HCT116 (cell line): ENCODE measurements around the gene TENM4. TPM values are rescaled to one million over a fixed set of nuclear protein-coding genes. Genes with fewer than 3 reads are reported as not detected.

Source experiments
- ATAC-seq: fragments of 200-7000 bp; cut with Tn5 transposase; 2 replicates; pipeline ENCODE4 v1.9.1; 2020; ENCODE audit warnings: mild to moderate bottlenecking, moderate library complexity
- BruUV-seq: library from RNA; stranded (reverse); fragments of 400-500 nt; replicated peaks from 2 replicates; lab custom pipeline; 2021; lab: Mats Ljungman, UMichigan
- CTCF ChIA-PET: fragments of 300-600 bp; sonication (Branson Sonifier 250); formaldehyde crosslinking; loops from one replicate; lab custom pipeline; 2021; ENCODE audit warnings: antibody characterized with exemption; lab: Charles Lee
- POLR2A ChIA-PET: fragments of 300-600, 350-600 bp; sonication (Branson Sonifier 250); formaldehyde crosslinking; loops from one replicate; lab custom pipeline; 2021; ENCODE audit warnings: antibody characterized with exemption; lab: Charles Lee
- RAD21 ChIA-PET, 2 experiments: fragments of 300-600 bp; sonication (Branson Sonifier 250); formaldehyde crosslinking; loops; one replicate each; lab custom pipeline; 2023; ENCODE audit warnings: low total read pairs in 2 of 2; ENCODE audit not compliant: uncharacterized antibody in 2 of 2, unreplicated experiment in 2 of 2, low non-redundant PET in 1 of 2; lab: Charles Lee
- DNase-seq: peaks from one replicate; pipeline ENCODE4 v3.0.0-alpha.2; 2010; ENCODE audit warnings: low read depth, low spot score
- H2AFZ ChIP-seq: fragments of 200-600 bp; shearing (Covaris generic), sonication (generic); 2 replicates; pipeline ENCODE4 v1.6.1; 2017; ENCODE audit warnings: low read depth, mixed run types, mixed read lengths, antibody characterized with exemption, low read length; ENCODE audit not compliant: poor library complexity, severe bottlenecking
- H3K27ac ChIP-seq: 2 replicates; pipeline ENCODE4 v1.5.1; 2012; ENCODE audit warnings: low read depth, low read length
- H3K27me3 ChIP-seq: fragments of 200-600 bp; sonication (generic); 2 replicates; pipeline ENCODE4 v1.6.1; 2016; ENCODE audit warnings: mixed run types, low read length, mixed read lengths; ENCODE audit not compliant: insufficient read depth
- H3K36me3 ChIP-seq, 2 experiments: fragments of 200-500 bp in 1 of 2; fragments of 200-600 bp in 1 of 2; sonication (Bioruptor generic) in 1 of 2; sonication (generic) in 1 of 2; 2 replicates each; pipeline versions ENCODE4 v1.5.1 to v1.6.1; 2014 to 2016; ENCODE audit warnings: low read length in 2 of 2, inconsistent platforms in 1 of 2, mixed read lengths in 1 of 2, mixed run types in 1 of 2; ENCODE audit not compliant: insufficient read depth in 2 of 2, control insufficient read depth in 1 of 2
- H3K4me1 ChIP-seq, 2 experiments: fragments of 200-600 bp in 1 of 2; sonication (generic) in 1 of 2; 2 replicates each; pipeline versions ENCODE4 v1.5.1 to v1.6.1; 2012 to 2017; ENCODE audit warnings: low read length in 2 of 2, inconsistent platforms in 1 of 2, mild to moderate bottlenecking in 1 of 2, mixed read lengths in 1 of 2, mixed run types in 1 of 2, moderate library complexity in 1 of 2; ENCODE audit not compliant: insufficient read depth in 2 of 2, control insufficient read depth in 1 of 2
- H3K4me2 ChIP-seq: fragments of 200-600 bp; sonication (generic); 2 replicates; pipeline ENCODE4 v1.6.1; 2017; ENCODE audit warnings: mixed run types, low read length, mixed read lengths
- H3K4me3 ChIP-seq, 2 experiments: fragments of 200-600 bp in 1 of 2; sonication (generic) in 1 of 2; replicated peaks in 1 of 2; 2 replicates each; pipeline ENCODE4 v1.5.1; 2011 to 2016; ENCODE audit warnings: low read length in 2 of 2, control low read depth in 1 of 2, low read depth in 1 of 2, mild to moderate bottlenecking in 1 of 2, mixed read lengths in 1 of 2, mixed run types in 1 of 2
- H3K79me2 ChIP-seq: fragments of 200-600 bp; sonication (generic); 2 replicates; pipeline ENCODE4 v1.6.1; 2017; ENCODE audit warnings: mild to moderate bottlenecking, mixed run types, low read length, moderate library complexity, mixed read lengths; ENCODE audit not compliant: insufficient read depth
- H3K9ac ChIP-seq: fragments of 200-600 bp; sonication (generic); 2 replicates; pipeline ENCODE4 v1.6.1; 2016; ENCODE audit warnings: low read length, mixed read lengths
- H3K9me2 ChIP-seq: fragments of 200-600 bp; sonication (generic), shearing (Covaris generic); 2 replicates; pipeline ENCODE4 v1.6.1; 2017; ENCODE audit warnings: mixed run types, mild to moderate bottlenecking, moderate library complexity; ENCODE audit not compliant: insufficient read depth
- H3K9me3 ChIP-seq, 2 experiments: fragments of 200-500 bp in 1 of 2; fragments of 200-600 bp in 1 of 2; sonication (Bioruptor generic) in 1 of 2; sonication (generic) in 1 of 2; 2 replicates each; pipeline ENCODE4 v1.6.1; 2014 to 2017; ENCODE audit warnings: low read length in 2 of 2, mixed read lengths in 2 of 2, inconsistent platforms in 1 of 2, low read depth in 1 of 2, mild to moderate bottlenecking in 1 of 2, mixed run types in 1 of 2, moderate library complexity in 1 of 2; ENCODE audit not compliant: control insufficient read depth in 1 of 2, insufficient read depth in 1 of 2
- H4K20me1 ChIP-seq: fragments of 200-600 bp; sonication (generic), shearing (Covaris generic); 2 replicates; pipeline ENCODE4 v1.6.1; 2017; ENCODE audit warnings: mixed run types, mild to moderate bottlenecking, moderate library complexity; ENCODE audit not compliant: insufficient read depth
- ELF1 ChIP-seq: IDR thresholded peaks from 2 replicates; pipeline ENCODE4 v1.6.1; 2012; ENCODE audit warnings: low read depth, borderline replicate concordance
- EZH2 ChIP-seq: fragments of 200-600 bp; sonication (generic); IDR thresholded peaks from 2 replicates; pipeline ENCODE4 v1.6.1; 2017; ENCODE audit warnings: antibody characterized with exemption, mixed run types
- EZH2phosphoT487 ChIP-seq: fragments of 200-600 bp; IDR thresholded peaks from 2 replicates; pipeline ENCODE4 v1.6.1; 2018; ENCODE audit warnings: antibody characterized with exemption, borderline replicate concordance
- MAX ChIP-seq: IDR thresholded peaks from 2 replicates; pipeline ENCODE4 v1.6.1; 2012
- POLR2AphosphoS5 ChIP-seq: IDR thresholded peaks from 2 replicates; pipeline ENCODE4 v1.6.1; 2011; ENCODE audit warnings: mild to moderate bottlenecking, low read depth, low read length, moderate library complexity
- REST ChIP-seq: IDR thresholded peaks from 2 replicates; pipeline ENCODE4 v1.6.1; 2012; ENCODE audit warnings: low read depth
- ZBTB33 ChIP-seq: IDR thresholded peaks from 2 replicates; pipeline ENCODE4 v1.6.1; 2011; ENCODE audit warnings: mild to moderate bottlenecking, low read length, moderate library complexity; ENCODE audit not compliant: insufficient replicate concordance; ENCODE audit errors: extremely low read depth
- intact Hi-C: fragments of 100-400 bp; cut with micrococcal nuclease; formaldehyde crosslinking; loops from 2 replicates; pipeline ENCODE4 v1.10.0; 2022
- total RNA-seq: library from RNA; stranded (reverse); gene quantifications from one replicate; pipeline ENCODE4 v1.2.1, GENCODE V29; 2021; ENCODE audit not compliant: unreplicated experiment
- TF ChIP-seq, protein P1 (sequence below): IDR thresholded peaks from 2 replicates; pipeline ENCODE4 v1.6.1; 2012
- TF ChIP-seq, protein P2 (sequence below), 3 experiments: fragments of 200-600 bp in 1 of 3; sonication (generic) in 1 of 3; IDR thresholded peaks in 2 of 3; conservative IDR thresholded peaks in 1 of 3; 2 replicates each; pipeline ENCODE4 v1.5.1; 2012 to 2017; ENCODE audit warnings: low read depth in 2 of 3, low read length in 2 of 3, antibody characterized with exemption in 1 of 3, borderline replicate concordance in 1 of 3, control low read depth in 1 of 3, mild to moderate bottlenecking in 1 of 3, mixed read lengths in 1 of 3, mixed run types in 1 of 3, moderate library complexity in 1 of 3; ENCODE audit not compliant: insufficient read depth in 1 of 3

Gene TENM4
- total RNA-seq, 1 experiment from 2014 or later, result 0.05 TPM

DNA sequence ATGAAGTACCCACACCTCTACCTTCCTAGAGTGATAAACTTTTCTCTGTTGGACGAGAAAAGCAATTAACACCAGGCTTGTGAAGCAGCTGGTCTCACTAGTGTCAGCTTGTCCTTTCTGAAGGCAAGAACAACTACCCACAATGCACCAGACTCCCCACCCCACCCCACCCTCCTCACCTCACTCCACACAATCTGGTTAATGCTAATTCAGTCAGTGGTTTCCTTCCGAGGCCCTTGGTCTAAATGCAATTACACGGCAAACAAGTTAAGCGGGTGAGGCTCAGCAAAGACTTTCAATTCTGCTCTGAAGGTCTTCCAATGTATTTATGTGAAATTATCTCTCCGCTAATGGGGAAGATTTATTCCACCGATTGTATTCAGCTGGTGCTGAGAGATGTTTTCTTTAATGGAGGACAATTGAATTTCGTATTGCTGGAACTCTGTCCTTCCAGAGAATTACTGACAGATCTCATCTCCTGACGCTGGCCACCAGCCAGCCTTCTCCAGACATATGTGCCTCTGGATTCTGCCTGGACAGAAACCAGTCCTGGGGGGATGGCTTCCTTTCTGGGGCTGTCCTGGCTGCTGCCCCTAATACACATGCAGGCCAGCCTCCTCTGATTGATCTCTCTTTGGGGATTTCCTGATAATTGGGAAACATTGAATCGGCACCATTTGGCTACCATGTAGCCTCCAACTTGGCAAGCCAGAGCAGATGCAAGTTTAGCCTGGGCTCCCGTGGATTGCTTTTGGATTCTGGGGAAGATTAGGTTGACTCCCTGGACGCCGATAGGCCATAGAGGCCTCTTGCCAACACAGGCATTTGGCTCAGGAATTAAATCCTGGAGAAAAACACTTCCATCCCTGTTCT is 700.4 kb downstream of the TENM4 start:
- Histone ChIP-seq H3K27me3 (peaks cover 26% of the 10 kb centered on the region), H3K4me1 (no peaks in the 10 kb centered on the region), H3K4me2 (no peak overlapping the region), H3K27ac (no peak overlapping the region), H3K36me3 (no peaks in the 10 kb centered on the region), H3K9me2 (no peaks in the 10 kb centered on the region), H3K4me3 (no peak overlapping the region), H3K9ac (no peak overlapping the region), H2AFZ (no peak overlapping the region), H4K20me1 (no peaks in the 10 kb centered on the region)
- RAD21 ChIA-PET, result no interaction called here
- intact Hi-C loops, result no loop called here
- POLR2A ChIA-PET, result no interaction called here
- BruUV-seq, result no TSS peak
- ATAC-seq, result no peak
- CTCF ChIA-PET, result interaction anchor here (0.9 kb wide), 1 partner anchor 25 kb away, joined by 3 read pairs; no protein-coding TSS in a partner anchor
- no peak for TF ChIP-seq ELF1
- no peak for TF ChIP-seq ZBTB33
- TF ChIP-seq POLR2AphosphoS5, result no peak
- TF ChIP-seq, all 23 proteins: peak for 0
- Histone ChIP-seq H3K79me2 (no peaks in the 10 kb centered on the region), H3K9me3 (no peaks in the 10 kb centered on the region)
- no peak for DNase-seq

- H3K9me2 ChIP-seq, result no peaks in the 10 kb centered on the region
- no peak overlapping the region for H3K9ac ChIP-seq
- no peak for ATAC-seq
- H3K4me2 ChIP-seq, result no peak overlapping the region
- no peak overlapping the region for H2AFZ ChIP-seq
- H3K79me2 ChIP-seq, result no peaks in the 10 kb centered on the region
- no TSS peak for BruUV-seq
- no peak overlapping the region for H3K27ac ChIP-seq
- H4K20me1 ChIP-seq, result no peaks in the 10 kb centered on the region
- POLR2A ChIA-PET, result no interaction called here
- intact Hi-C loops, result no loop called here
- no peak overlapping the region for H3K4me3 ChIP-seq
- H3K4me1 ChIP-seq, result no peaks in the 10 kb centered on the region
- RAD21 ChIA-PET, result no interaction called here
- peaks cover 13% of the 10 kb centered on the region; the same call in 1 of the 2 replicates for H3K27me3 ChIP-seq
- no peaks in the 10 kb centered on the region for H3K9me3 ChIP-seq
- H3K36me3 ChIP-seq, result no peaks in the 10 kb centered on the region
- DNase-seq, result no peak
- CTCF ChIA-PET, result interaction anchor here (1.0 kb wide), 1 partner anchor 23 kb away, joined by 4 read pairs; no protein-coding TSS in a partner anchor
- TF ChIP-seq EZH2phosphoT487 (no peak), MAX (no peak), POLR2AphosphoS5 (no peak), REST (no peak), EZH2 (no peak)
- TF ChIP-seq, protein P1, sequence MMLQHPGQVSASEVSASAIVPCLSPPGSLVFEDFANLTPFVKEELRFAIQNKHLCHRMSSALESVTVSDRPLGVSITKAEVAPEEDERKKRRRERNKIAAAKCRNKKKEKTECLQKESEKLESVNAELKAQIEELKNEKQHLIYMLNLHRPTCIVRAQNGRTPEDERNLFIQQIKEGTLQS, result no peak
- TF ChIP-seq, protein P2, sequence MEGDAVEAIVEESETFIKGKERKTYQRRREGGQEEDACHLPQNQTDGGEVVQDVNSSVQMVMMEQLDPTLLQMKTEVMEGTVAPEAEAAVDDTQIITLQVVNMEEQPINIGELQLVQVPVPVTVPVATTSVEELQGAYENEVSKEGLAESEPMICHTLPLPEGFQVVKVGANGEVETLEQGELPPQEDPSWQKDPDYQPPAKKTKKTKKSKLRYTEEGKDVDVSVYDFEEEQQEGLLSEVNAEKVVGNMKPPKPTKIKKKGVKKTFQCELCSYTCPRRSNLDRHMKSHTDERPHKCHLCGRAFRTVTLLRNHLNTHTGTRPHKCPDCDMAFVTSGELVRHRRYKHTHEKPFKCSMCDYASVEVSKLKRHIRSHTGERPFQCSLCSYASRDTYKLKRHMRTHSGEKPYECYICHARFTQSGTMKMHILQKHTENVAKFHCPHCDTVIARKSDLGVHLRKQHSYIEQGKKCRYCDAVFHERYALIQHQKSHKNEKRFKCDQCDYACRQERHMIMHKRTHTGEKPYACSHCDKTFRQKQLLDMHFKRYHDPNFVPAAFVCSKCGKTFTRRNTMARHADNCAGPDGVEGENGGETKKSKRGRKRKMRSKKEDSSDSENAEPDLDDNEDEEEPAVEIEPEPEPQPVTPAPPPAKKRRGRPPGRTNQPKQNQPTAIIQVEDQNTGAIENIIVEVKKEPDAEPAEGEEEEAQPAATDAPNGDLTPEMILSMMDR (IDR thresholded peaks at IDR 0.05 in 2 of 3, conservative IDR thresholded peaks at IDR 0.05 in 1 of 3; ENCODE audit: borderline replicate concordance in 1 of 3, insufficient read depth in 1 of 3, low read depth in 2 of 3, low read length in 2 of 3), result no peak
These were observed 702.9 kb downstream of the TENM4 start for GRCh38 chr11:78737891-78738290.
